ENCODE results near the gene RAPGEFL1.

The RAPGEFL1 gene

DNA sequence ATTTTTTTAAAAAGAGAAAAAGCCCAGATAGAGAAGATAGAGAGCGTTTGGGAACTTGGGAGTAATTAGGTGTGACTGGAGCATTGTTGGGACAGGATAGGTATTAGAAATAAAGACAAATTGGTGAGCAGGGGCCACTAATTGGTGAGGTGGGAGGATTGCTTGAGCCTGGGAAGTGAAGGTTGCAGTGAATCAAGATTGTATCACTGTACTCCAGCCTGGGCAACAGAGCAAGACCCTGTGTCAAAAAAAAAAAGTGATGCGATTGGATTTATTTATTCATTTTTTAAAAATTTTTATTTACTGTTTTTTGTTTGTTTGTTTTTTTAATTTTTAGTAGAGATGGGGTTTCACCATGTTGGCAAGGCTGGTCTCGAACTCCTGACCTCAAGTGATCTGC, 31.8 kb upstream of the RAPGEFL1 start:
- TF ChIP-seq CTCF (IDR thresholded peaks at IDR 0.05; ENCODE audit: low read depth, low read length), result no peak
- DNase-seq (ENCODE audit: extremely low read depth, low read depth), result no peak

DNA sequence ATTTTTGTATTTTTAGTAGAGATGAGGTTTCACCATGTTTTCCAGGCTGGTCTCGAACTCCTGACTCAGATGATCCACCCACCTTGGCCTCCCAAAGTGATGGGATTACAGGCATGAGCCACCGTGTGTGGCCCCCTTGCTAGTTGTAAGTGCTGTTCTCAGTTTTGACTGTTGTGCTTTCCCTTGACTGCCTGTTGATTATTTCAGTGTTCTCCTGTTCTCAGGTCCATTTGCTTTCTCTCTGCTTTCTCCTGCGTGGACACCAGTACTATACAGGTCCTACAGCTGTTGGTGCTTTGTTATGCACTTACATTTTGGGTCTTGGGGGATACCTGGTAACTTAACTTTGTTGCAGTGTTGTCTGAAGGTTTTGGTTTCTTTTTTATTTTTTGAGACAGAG, 28.7 kb upstream of the RAPGEFL1 start:
- no peak for DNase-seq (ENCODE audit: extremely low read depth, low read depth)
- TF ChIP-seq CTCF (IDR thresholded peaks at IDR 0.05; ENCODE audit: low read depth, low read length), result no peak

DNA sequence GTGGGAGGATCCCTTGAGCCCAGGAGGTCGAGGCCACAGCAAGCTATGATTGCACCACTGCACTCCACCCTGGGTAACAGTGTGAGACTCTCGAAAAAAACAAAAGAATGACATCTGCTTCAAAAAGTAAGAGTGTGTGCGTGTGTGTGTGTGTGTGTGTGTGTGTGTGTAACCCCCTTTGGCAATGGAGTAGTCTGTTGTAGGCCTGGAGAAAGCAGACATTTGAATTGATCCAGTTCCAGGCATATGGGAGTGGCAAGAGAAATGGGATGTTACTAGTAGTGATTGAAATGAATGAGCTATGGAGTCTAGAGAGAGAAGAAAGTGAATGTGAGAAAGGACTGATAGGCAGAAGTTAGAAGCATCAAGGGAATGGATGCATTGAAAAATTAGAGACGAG, 27.0 kb upstream of the RAPGEFL1 start:
- TF ChIP-seq CTCF (IDR thresholded peaks at IDR 0.05; ENCODE audit: low read depth, low read length), result no peak
- no peak for DNase-seq (ENCODE audit: extremely low read depth, low read depth)

- TF ChIP-seq CTCF (IDR thresholded peaks at IDR 0.05; ENCODE audit: low read depth, low read length), result no peak
- no peak for DNase-seq (ENCODE audit: extremely low read depth, low read depth)
These were observed 25.8 kb upstream of the RAPGEFL1 start for GRCh38 chr17:40151414-40151963.

GRCh38 chr17:40153603-40154236, 23.6 kb upstream of the RAPGEFL1 start:
- no peak for DNase-seq (ENCODE audit: extremely low read depth, low read depth)
- TF ChIP-seq CTCF (IDR thresholded peaks at IDR 0.05; ENCODE audit: low read depth, low read length), result no peak

DNA sequence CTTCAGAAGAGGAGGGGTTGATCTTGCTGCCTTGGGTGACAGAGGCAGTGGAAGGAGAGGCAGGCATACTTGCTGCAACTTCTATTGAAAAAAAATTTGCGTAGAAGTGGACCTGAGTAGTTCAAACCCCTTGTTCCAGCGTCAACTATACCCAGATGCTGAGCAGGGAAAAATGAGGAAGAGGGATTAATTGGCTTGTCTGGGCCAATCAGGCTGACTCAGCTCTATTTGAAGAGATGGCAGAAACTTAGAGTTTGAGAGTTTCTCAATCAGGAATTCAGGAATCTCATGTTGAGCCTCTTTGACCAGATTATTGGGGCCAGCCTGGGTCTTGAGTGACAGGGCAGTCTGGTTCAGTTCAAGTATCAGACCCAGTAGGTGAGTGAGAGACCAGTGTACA, 19.3 kb upstream of the RAPGEFL1 start:
- no peak for TF ChIP-seq CTCF (IDR thresholded peaks at IDR 0.05; ENCODE audit: low read depth, low read length)

DNA sequence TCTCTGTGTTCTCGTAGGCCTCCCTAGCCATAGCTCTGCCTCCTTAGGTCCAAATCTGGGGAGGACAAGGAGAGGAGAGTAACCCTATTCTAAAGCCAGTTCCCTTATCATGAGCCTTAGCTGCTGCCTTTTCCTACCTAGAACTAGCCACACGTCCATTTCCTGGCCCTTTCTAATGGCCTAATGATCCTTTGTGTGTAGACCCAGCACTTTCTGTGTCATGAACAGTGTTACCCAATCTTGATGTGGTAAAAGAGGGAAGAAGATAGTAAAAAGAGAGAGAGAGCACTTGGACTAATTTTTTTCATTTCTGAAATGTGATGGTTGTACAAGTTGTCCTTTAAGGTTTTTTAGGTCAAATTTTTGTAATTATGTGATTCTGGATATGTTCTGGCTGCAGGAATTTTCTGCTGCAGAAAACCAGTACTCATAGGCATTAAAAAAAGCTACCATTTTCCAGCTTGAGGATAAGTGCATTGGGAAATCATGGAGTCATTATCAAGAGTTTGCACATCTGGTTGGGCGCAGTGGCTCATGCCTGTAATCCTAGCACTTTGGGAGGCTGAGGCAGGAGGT, 18.7 kb upstream of the RAPGEFL1 start:
- TF ChIP-seq CTCF (IDR thresholded peaks at IDR 0.05; ENCODE audit: low read depth, low read length), result no peak
- no peak for DNase-seq (ENCODE audit: extremely low read depth, low read depth)

More for the DNA sequence above, 19.3 kb upstream of the RAPGEFL1 start:
- no peak for DNase-seq (ENCODE audit: extremely low read depth, low read depth)

Data from AG09319 (cell line).